Muscle of back (tissue), 11 donors: ENCODE data around the gene MEX3B. TPM values are rescaled to one million over a fixed set of nuclear protein-coding genes. Genes with fewer than 3 reads are reported as not detected.
"Not testable (repeated sequence)": the region's sequence is repeated elsewhere in the genome, so short reads cannot be mapped to it uniquely, and the experiment has no call there.

Source experiments
- DNase-seq, 3 donors: peaks; one replicate each; pipeline versions ENCODE4 v3.0.0 to v3.0.0-alpha.2; 2013
- polyA plus RNA-seq, 10 donors: library from polyadenylated mRNA; unstranded; fragments of 120-200 nt; gene quantifications; one replicate each; pipeline ENCODE4 v1.2.1, GENCODE V29; 2013; ENCODE audit not compliant: insufficient read length in 10 of 10

Gene MEX3B
- polyA plus RNA-seq, 10 donors: 12.4 to 30.9 (median 16.9) TPM

- no peak for DNase-seq
Observed at GRCh38 chr15:82018201-82018600, 27.6 kb downstream of the MEX3B start.

GRCh38 chr15:82017656-82018055, 28.2 kb downstream of the MEX3B start:
- no peak for DNase-seq

GRCh38 chr15:82014989-82015388, 30.8 kb downstream of the MEX3B start:
- no peak for DNase-seq

- DNase-seq: no peak
Observed at GRCh38 chr15:82012908-82013307, 32.9 kb downstream of the MEX3B start.

- DNase-seq: no peak
Observed at GRCh38 chr15:82005239-82005638, 40.6 kb downstream of the MEX3B start.

- DNase-seq: no peak
Observed at GRCh38 chr15:82003916-82004315, 41.9 kb downstream of the MEX3B start.

- DNase-seq: not testable (repeated sequence)
Observed at GRCh38 chr15:81995081-81995480, 50.7 kb downstream of the MEX3B start.

GRCh38 chr15:81992523-81992922, 53.3 kb downstream of the MEX3B start:
- DNase-seq: no peak

Other genes starting within 250 kb of the MEX3B start
- 10 to 100 TPM; 10.8 to 16.3 (median 12.9) TPM for gene EFL1, start 216.7 kb upstream of the MEX3B start, polyA plus RNA-seq
- 1 to 10 TPM in 9 of 10 donors, under 1 TPM in 1; 0.99 to 4.8 (median 2.0) TPM for gene SAXO2, start 216.8 kb upstream of the MEX3B start, polyA plus RNA-seq